ENCODE measurements around the gene FEM1A.
A peak's percentile ranks its signal among the peaks of the same experiment; 100 is the strongest.

- TF ChIP-seq CTCF (IDR thresholded peaks at IDR 0.05) (peak in 4 of 7 experiments; percentile 16 to 27 (median 25)), POLR2A (IDR thresholded peaks at IDR 0.05) (peak; percentile 83 to 90 (median 90))
Observed at GRCh38 chr19:4831304-4831978, 39.9 kb downstream of the FEM1A start, which contains the start of gene TICAM1.

Data from body of pancreas (tissue), 4 donors.